ENCODE measurements around the gene TMPRSS11B.
"Not testable (repeated sequence)": the region's sequence is repeated elsewhere in the genome, so short reads cannot be mapped to it uniquely, and the experiment has no call there.

Gene TMPRSS11B

GRCh38 chr4:68245594-68245993 lies at the start of gene TMPRSS11B:
Gene TMPRSS11B, minus strand, starts transcription at chr4:68245694. Its CDS starts 136 bp downstream, at chr4:68245558.
- no peak for DNase-seq

- no peak for DNase-seq
Observed at GRCh38 chr4:68291256-68291655, 45.8 kb upstream of the TMPRSS11B start.

- no peak for DNase-seq
Observed at GRCh38 chr4:68288393-68288740, 42.9 kb upstream of the TMPRSS11B start.

- DNase-seq, result no peak
Observed at GRCh38 chr4:68287704-68288392, 42.4 kb upstream of the TMPRSS11B start.

GRCh38 chr4:68283714-68284113 lies 38.2 kb upstream of the TMPRSS11B start:
- no peak for DNase-seq

- DNase-seq, result no peak
Observed at GRCh38 chr4:68283095-68283494, 37.6 kb upstream of the TMPRSS11B start.

- not testable (repeated sequence) for DNase-seq
Observed at GRCh38 chr4:68281796-68282740, 36.6 kb upstream of the TMPRSS11B start.

GRCh38 chr4:68278029-68278428 lies 32.5 kb upstream of the TMPRSS11B start:
- DNase-seq, result no peak

GRCh38 chr4:68277627-68278026 lies 32.1 kb upstream of the TMPRSS11B start:
- no peak for DNase-seq

GRCh38 chr4:68272860-68273259 lies 27.4 kb upstream of the TMPRSS11B start:
- no peak for DNase-seq

- no peak for DNase-seq
Observed at GRCh38 chr4:68272380-68272779, 26.9 kb upstream of the TMPRSS11B start.

- no peak for DNase-seq
Observed at GRCh38 chr4:68271851-68272357, 26.4 kb upstream of the TMPRSS11B start.

GRCh38 chr4:68267433-68267944 lies 22.0 kb upstream of the TMPRSS11B start:
- DNase-seq, result no peak

- DNase-seq, result no peak
Observed at GRCh38 chr4:68264875-68265565, 19.5 kb upstream of the TMPRSS11B start.

- no peak for DNase-seq
Observed at GRCh38 chr4:68259191-68259590, 13.7 kb upstream of the TMPRSS11B start.

GRCh38 chr4:68257719-68258118 lies 12.2 kb upstream of the TMPRSS11B start:
- no peak for DNase-seq

GRCh38 chr4:68256284-68256683 lies 10.8 kb upstream of the TMPRSS11B start:
- DNase-seq, result no peak

- no peak for DNase-seq
Observed at GRCh38 chr4:68250151-68250930, 4.8 kb upstream of the TMPRSS11B start.

- DNase-seq, result no peak
Observed at GRCh38 chr4:68249434-68249833, 3.9 kb upstream of the TMPRSS11B start.

GRCh38 chr4:68240620-68241019 lies 4.9 kb downstream of the TMPRSS11B start:
- no peak for DNase-seq

GRCh38 chr4:68228568-68228967 lies 16.9 kb downstream of the TMPRSS11B start:
- no peak for DNase-seq

- DNase-seq, result no peak
Observed at GRCh38 chr4:68218044-68218443, 27.4 kb downstream of the TMPRSS11B start.
